GM23338 (cell line): ENCODE measurements around the gene CHCT1.

Source experiments
- CREB1 ChIP-seq: fragments of 250-450 bp; sonication (Bioruptor Pico); IDR thresholded peaks from 2 replicates; pipeline ENCODE4 v1.5.0; 2020; ENCODE audit warnings: low read depth, mild to moderate bottlenecking, moderate library complexity
- CTCF ChIP-seq, 2 experiments: fragments of 200-600 bp in 1 of 2; sonication (generic) in 1 of 2; conservative IDR thresholded peaks; 2 replicates each; pipeline versions ENCODE4 v1.5.1 to v1.6.1; 2016 to 2017; ENCODE audit warnings: antibody characterized with exemption in 2 of 2, low read depth in 2 of 2, mild to moderate bottlenecking in 2 of 2, moderate library complexity in 1 of 2
- EZH2 ChIP-seq: fragments of 200-600 bp; sonication (generic); IDR thresholded peaks from one replicate; pipeline ENCODE4 v1.8.0; 2017; ENCODE audit warnings: antibody characterized with exemption, mild to moderate bottlenecking, low read depth; ENCODE audit not compliant: unreplicated experiment
- EZH2phosphoT487 ChIP-seq: fragments of 200-600 bp; sonication (generic); IDR thresholded peaks from one replicate; pipeline ENCODE4 v1.8.1; 2018; ENCODE audit warnings: antibody characterized with exemption; ENCODE audit not compliant: unreplicated experiment
- JUNB ChIP-seq: IDR thresholded peaks from one replicate; pipeline ENCODE4 v1.6.1; 2016; ENCODE audit warnings: antibody characterized with exemption; ENCODE audit not compliant: unreplicated experiment
- NANOG ChIP-seq: IDR thresholded peaks from 2 replicates; pipeline ENCODE4 v1.6.1; 2016; ENCODE audit warnings: antibody characterized with exemption, borderline replicate concordance
- POLR2AphosphoS5 ChIP-seq: IDR thresholded peaks from 2 replicates; pipeline ENCODE4 v1.6.1; 2016; ENCODE audit warnings: antibody characterized with exemption, low read depth
- STAT1 ChIP-seq: IDR thresholded peaks from one replicate; pipeline ENCODE4 v1.6.1; 2016; ENCODE audit warnings: antibody characterized with exemption; ENCODE audit not compliant: unreplicated experiment
- ZNF114 ChIP-seq: fragments of 250-450 bp; sonication (Bioruptor Pico); IDR thresholded peaks from 2 replicates; pipeline ENCODE4 v1.5.0; 2020; ENCODE audit warnings: mild to moderate bottlenecking, moderate library complexity
- ZNF331 ChIP-seq: fragments of 250-450 bp; sonication (Bioruptor Pico); IDR thresholded peaks from 2 replicates; pipeline ENCODE4 v1.5.0; 2020; ENCODE audit warnings: low read depth, mild to moderate bottlenecking, moderate library complexity
- ZNF462 ChIP-seq: fragments of 250-450 bp; sonication (Bioruptor Pico); IDR thresholded peaks from 2 replicates; pipeline ENCODE4 v1.5.0; 2020; ENCODE audit warnings: mild to moderate bottlenecking, moderate library complexity
- TF ChIP-seq, protein P1 (sequence below): IDR thresholded peaks from one replicate; pipeline ENCODE4 v1.6.1; 2018; ENCODE audit warnings: antibody characterized with exemption; ENCODE audit not compliant: unreplicated experiment
- TF ChIP-seq, protein P2 (sequence below): IDR thresholded peaks from 2 replicates; pipeline ENCODE4 v1.6.1; 2016; ENCODE audit warnings: antibody characterized with exemption

- TF ChIP-seq EZH2phosphoT487: no peak
- TF ChIP-seq POLR2AphosphoS5: no peak
- no peak for TF ChIP-seq CTCF (conservative IDR thresholded peaks at IDR 0.05; ENCODE audit: low read depth in 2 of 2)
- no peak for TF ChIP-seq JUNB
- no peak for TF ChIP-seq EZH2
- TF ChIP-seq STAT1: no peak
- TF ChIP-seq CREB1 (CRISPR knock-in tag): no peak
- no peak for TF ChIP-seq ZNF331 (CRISPR knock-in tag)
- TF ChIP-seq, protein P1, sequence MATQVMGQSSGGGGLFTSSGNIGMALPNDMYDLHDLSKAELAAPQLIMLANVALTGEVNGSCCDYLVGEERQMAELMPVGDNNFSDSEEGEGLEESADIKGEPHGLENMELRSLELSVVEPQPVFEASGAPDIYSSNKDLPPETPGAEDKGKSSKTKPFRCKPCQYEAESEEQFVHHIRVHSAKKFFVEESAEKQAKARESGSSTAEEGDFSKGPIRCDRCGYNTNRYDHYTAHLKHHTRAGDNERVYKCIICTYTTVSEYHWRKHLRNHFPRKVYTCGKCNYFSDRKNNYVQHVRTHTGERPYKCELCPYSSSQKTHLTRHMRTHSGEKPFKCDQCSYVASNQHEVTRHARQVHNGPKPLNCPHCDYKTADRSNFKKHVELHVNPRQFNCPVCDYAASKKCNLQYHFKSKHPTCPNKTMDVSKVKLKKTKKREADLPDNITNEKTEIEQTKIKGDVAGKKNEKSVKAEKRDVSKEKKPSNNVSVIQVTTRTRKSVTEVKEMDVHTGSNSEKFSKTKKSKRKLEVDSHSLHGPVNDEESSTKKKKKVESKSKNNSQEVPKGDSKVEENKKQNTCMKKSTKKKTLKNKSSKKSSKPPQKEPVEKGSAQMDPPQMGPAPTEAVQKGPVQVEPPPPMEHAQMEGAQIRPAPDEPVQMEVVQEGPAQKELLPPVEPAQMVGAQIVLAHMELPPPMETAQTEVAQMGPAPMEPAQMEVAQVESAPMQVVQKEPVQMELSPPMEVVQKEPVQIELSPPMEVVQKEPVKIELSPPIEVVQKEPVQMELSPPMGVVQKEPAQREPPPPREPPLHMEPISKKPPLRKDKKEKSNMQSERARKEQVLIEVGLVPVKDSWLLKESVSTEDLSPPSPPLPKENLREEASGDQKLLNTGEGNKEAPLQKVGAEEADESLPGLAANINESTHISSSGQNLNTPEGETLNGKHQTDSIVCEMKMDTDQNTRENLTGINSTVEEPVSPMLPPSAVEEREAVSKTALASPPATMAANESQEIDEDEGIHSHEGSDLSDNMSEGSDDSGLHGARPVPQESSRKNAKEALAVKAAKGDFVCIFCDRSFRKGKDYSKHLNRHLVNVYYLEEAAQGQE: no peak
- TF ChIP-seq, protein P2, sequence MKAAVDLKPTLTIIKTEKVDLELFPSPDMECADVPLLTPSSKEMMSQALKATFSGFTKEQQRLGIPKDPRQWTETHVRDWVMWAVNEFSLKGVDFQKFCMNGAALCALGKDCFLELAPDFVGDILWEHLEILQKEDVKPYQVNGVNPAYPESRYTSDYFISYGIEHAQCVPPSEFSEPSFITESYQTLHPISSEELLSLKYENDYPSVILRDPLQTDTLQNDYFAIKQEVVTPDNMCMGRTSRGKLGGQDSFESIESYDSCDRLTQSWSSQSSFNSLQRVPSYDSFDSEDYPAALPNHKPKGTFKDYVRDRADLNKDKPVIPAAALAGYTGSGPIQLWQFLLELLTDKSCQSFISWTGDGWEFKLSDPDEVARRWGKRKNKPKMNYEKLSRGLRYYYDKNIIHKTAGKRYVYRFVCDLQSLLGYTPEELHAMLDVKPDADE: no peak
- no peak for TF ChIP-seq ZNF114 (CRISPR knock-in tag)
- TF ChIP-seq NANOG: no peak
- TF ChIP-seq ZNF462 (CRISPR knock-in tag): no peak
Measured at GRCh38 chr17:60471451-60471850, 49.2 kb downstream of the CHCT1 start.
